ENCODE results near the gene PRSS57. TPM values are rescaled to one million over a fixed set of nuclear protein-coding genes. Genes with fewer than 3 reads are reported as not detected.

The PRSS57 gene
- total RNA-seq, 1 experiment from 2014 or later, result not detected

- no TSS peak for BruUV-seq (replicated peaks)
- ChIA-PET POLR2A (ENCODE audit: unreplicated experiment) (no interaction called here), CTCF (no interaction called here)
- Histone ChIP-seq H3K36me3 (ENCODE audit: low read depth, low read length) (no peaks in the 10 kb centered on the region), H3K4me2 (ENCODE audit: low read length) (no peak overlapping the region), H3K27ac (ENCODE audit: low read length) (no peak overlapping the region), H4K20me1 (ENCODE audit: low read length) (no peaks in the 10 kb centered on the region), H3F3A (ENCODE audit: low read length, unreplicated experiment) (no peaks in the 10 kb centered on the region), H3K79me2 (ENCODE audit: low read length) (no peaks in the 10 kb centered on the region), H3K4me1 (ENCODE audit: insufficient read depth, low read length) (no peaks in the 10 kb centered on the region), H2AFZ (ENCODE audit: low read length) (no peak overlapping the region), H3K9ac (ENCODE audit: low read length) (no peak overlapping the region), H3K9me2 (replicated peaks; ENCODE audit: low read length) (no peaks in the 10 kb centered on the region), H3K4me3 (ENCODE audit: low read length) (no peak overlapping the region), H3K9me3 (ENCODE audit: low read length) (no peaks in the 10 kb centered on the region), H3K27me3 (ENCODE audit: low read length) (no peaks in the 10 kb centered on the region)
- ATAC-seq (no peak), DNase-seq (no peak)
- intact Hi-C loops (cut with micrococcal nuclease), result no loop called here
- TF ChIP-seq EZH2 (IDR thresholded peaks at IDR 0.05; ENCODE audit: low read length, unreplicated experiment) (no peak), CTCF (conservative IDR thresholded peaks at IDR 0.05; ENCODE audit: low read depth, low read length) (no peak), EZH2phosphoT487 (IDR thresholded peaks at IDR 0.05; ENCODE audit: borderline replicate concordance, low read length) (no peak)
Measured at GRCh38 chr19:726993-727956, 32.0 kb upstream of the PRSS57 start.

DNA sequence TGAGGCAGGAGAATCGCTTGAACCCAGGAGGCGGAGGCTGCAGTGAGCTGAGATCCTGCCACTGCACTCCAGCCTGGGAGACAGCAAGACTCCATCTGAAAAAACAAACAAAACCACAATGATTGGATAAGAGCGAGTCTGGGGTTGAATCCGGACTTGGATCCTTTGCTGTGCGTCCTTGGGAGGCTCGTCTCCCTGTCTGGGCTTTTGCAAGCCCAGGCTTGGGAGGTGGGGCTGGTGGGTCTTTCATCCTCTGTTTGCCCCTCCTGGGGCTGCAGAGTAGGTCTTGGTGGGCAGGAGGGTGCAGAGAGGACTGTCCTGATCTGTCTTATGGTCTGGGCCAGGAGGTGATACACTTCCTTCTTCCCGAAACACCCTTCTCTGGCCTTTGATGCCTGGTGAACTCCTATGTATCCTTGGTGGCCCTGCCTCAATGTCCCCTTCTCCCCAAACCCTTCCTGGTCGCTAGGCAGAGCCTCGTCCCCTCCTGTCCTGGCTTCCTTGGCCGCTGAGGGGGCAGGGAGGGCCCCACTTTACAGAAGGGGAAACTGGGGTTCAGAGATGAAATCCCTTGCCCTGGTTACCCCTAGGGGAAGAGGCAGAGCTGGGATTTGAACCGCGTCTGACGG is 30.3 kb upstream of the PRSS57 start:
- H3K79me2 ChIP-seq (ENCODE audit: low read length), result no peaks in the 10 kb centered on the region
- ChIA-PET POLR2A (ENCODE audit: unreplicated experiment) (no interaction called here), CTCF (no interaction called here)
- BruUV-seq (replicated peaks), result no TSS peak
- H3K9me2 ChIP-seq (replicated peaks; ENCODE audit: low read length), result no peaks in the 10 kb centered on the region
- no peak overlapping the region for H3K4me2 ChIP-seq (ENCODE audit: low read length)
- no peaks in the 10 kb centered on the region for H3K36me3 ChIP-seq (ENCODE audit: low read depth, low read length)
- H3K27ac ChIP-seq (ENCODE audit: low read length), result no peak overlapping the region
- H4K20me1 ChIP-seq (ENCODE audit: low read length), result no peaks in the 10 kb centered on the region
- H3F3A ChIP-seq (ENCODE audit: low read length, unreplicated experiment), result no peaks in the 10 kb centered on the region
- intact Hi-C loops (cut with micrococcal nuclease), result no loop called here
- no peak overlapping the region for H2AFZ ChIP-seq (ENCODE audit: low read length)
- no peak overlapping the region for H3K9ac ChIP-seq (ENCODE audit: low read length)
- no peak for ATAC-seq
- DNase-seq, result no peak
- TF ChIP-seq EZH2phosphoT487 (IDR thresholded peaks at IDR 0.05; ENCODE audit: borderline replicate concordance, low read length) (no peak), CTCF (conservative IDR thresholded peaks at IDR 0.05; ENCODE audit: low read depth, low read length) (no peak), EZH2 (IDR thresholded peaks at IDR 0.05; ENCODE audit: low read length, unreplicated experiment) (no peak)
- H3K4me3 ChIP-seq (ENCODE audit: low read length), result no peak overlapping the region
- H3K27me3 ChIP-seq (ENCODE audit: low read length), result no peaks in the 10 kb centered on the region
- no peaks in the 10 kb centered on the region for H3K4me1 ChIP-seq (ENCODE audit: insufficient read depth, low read length)
- no peaks in the 10 kb centered on the region for H3K9me3 ChIP-seq (ENCODE audit: low read length)

GRCh38 chr19:723714-724113 is 28.5 kb upstream of the PRSS57 start:
- no peaks in the 10 kb centered on the region for H3K9me2 ChIP-seq (replicated peaks; ENCODE audit: low read length)
- H3K9ac ChIP-seq (ENCODE audit: low read length), result no peak overlapping the region
- no peak overlapping the region for H2AFZ ChIP-seq (ENCODE audit: low read length)
- H3K27ac ChIP-seq (ENCODE audit: low read length), result no peak overlapping the region
- CTCF ChIA-PET, result no interaction called here
- DNase-seq (no peak), ATAC-seq (no peak)
- no peaks in the 10 kb centered on the region for H3K36me3 ChIP-seq (ENCODE audit: low read depth, low read length)
- POLR2A ChIA-PET (ENCODE audit: unreplicated experiment), result no interaction called here
- H3K4me1 ChIP-seq (ENCODE audit: insufficient read depth, low read length), result no peaks in the 10 kb centered on the region
- H4K20me1 ChIP-seq (ENCODE audit: low read length), result no peaks in the 10 kb centered on the region
- no TSS peak for BruUV-seq (replicated peaks)
- TF ChIP-seq CTCF (conservative IDR thresholded peaks at IDR 0.05; ENCODE audit: low read depth, low read length), result no peak
- TF ChIP-seq EZH2 (IDR thresholded peaks at IDR 0.05; ENCODE audit: low read length, unreplicated experiment), result no peak
- no peak overlapping the region for H3K4me3 ChIP-seq (ENCODE audit: low read length)
- H3K4me2 ChIP-seq (ENCODE audit: low read length), result no peak overlapping the region
- intact Hi-C loops (cut with micrococcal nuclease), result no loop called here
- H3K79me2 ChIP-seq (ENCODE audit: low read length), result no peaks in the 10 kb centered on the region
- no peaks in the 10 kb centered on the region for H3K9me3 ChIP-seq (ENCODE audit: low read length)
- no peaks in the 10 kb centered on the region for H3K27me3 ChIP-seq (ENCODE audit: low read length)
- H3F3A ChIP-seq (ENCODE audit: low read length, unreplicated experiment), result no peaks in the 10 kb centered on the region

Data from PC-3 (cell line).